NT2/D1 (cell line): ENCODE results near the gene DIABLO.

ENCODE experiments used
- SUZ12 ChIP-seq: IDR thresholded peaks from 2 replicates; pipeline ENCODE4 v1.6.1; 2011; ENCODE audit not compliant: insufficient read length, insufficient read depth; ENCODE audit errors: extremely low read depth
- YY1 ChIP-seq: IDR thresholded peaks from 2 replicates; pipeline ENCODE4 v1.6.1; 2011; ENCODE audit not compliant: insufficient read length, insufficient read depth
- ZNF274 ChIP-seq: IDR thresholded peaks from 2 replicates; pipeline ENCODE4 v1.6.1; 2011; ENCODE audit warnings: mild to moderate bottlenecking, low read depth, low read length

DNA sequence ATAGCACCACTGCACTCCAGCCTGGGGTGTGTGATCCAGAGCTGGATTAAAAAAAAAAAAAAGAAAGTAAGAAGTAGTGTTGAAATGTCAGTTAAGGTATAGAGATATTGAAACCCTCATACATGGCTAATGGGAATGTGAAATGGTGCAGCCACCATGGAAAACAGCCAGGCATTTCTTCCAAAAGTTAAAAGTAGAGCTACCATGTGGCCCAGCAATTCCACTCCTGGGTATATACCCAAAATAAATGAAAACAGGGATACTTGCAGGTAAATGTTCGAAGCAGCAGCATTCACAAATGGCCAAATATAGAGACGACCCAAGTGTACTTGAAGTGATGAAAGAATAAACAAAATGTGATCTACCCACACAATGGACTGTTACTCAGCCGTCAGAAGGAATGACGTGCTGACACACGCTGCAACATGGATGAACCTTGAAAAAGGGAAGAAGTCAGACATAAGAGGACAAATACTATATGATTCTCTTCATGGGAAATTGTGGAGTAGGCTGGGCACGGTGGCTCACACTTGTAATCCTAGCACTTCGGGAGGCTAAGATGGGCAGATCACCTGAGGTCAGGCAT lies 67.1 kb downstream of the DIABLO start:
- TF ChIP-seq YY1 (no peak), ZNF274 (no peak), SUZ12 (no peak)
